Tibial nerve (tissue), 4 donors: Measurements from ENCODE around the gene NFKBIZ.

Experiments
- CTCF ChIP-seq, 5 experiments: fragments of 200-600 bp in 3 of 5; fragments of 450-650 bp in 2 of 5; sonication (generic) in 3 of 5; IDR thresholded peaks; one replicate each; pipeline ENCODE4 v1.5.1; 2016 to 2019; ENCODE audit warnings: antibody characterized with exemption in 5 of 5, mild to moderate bottlenecking in 3 of 5, moderate library complexity in 2 of 5
- EP300 ChIP-seq, 2 donors: sonication (generic); formaldehyde crosslinking; IDR thresholded peaks; one replicate each; pipeline ENCODE4 v1.6.1; 2017; ENCODE audit warnings: antibody characterized with exemption in 2 of 2, mild to moderate bottlenecking in 1 of 2
- POLR2A ChIP-seq, 2 donors: fragments of 450-650 bp; IDR thresholded peaks; one replicate each; pipeline ENCODE4 v1.6.1; 2017; ENCODE audit warnings: antibody characterized with exemption in 2 of 2, mild to moderate bottlenecking in 2 of 2, moderate library complexity in 2 of 2

DNA sequence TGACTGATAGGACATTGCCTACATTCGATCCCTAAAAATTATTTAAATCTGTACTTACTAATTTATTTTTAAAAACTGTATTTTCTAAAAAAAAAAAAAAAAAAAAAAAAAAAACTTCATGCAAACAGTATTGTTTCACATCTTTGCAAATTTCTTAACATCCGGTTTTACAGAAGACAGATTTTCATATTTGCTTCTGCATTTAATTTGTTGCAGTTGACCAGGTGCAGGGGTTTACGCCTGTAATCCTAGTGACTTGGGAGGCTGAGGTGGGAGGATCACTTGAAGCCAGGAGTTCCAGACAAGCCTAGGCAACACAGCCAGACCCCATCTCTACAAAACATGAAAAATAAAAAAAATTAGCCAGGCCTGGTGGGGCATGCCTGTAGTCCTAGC lies 6.4 kb upstream of the NFKBIZ start:
- TF ChIP-seq POLR2A (IDR thresholded peaks at IDR 0.05) = no peak
- no peak for TF ChIP-seq CTCF (IDR thresholded peaks at IDR 0.05)
- TF ChIP-seq EP300 (IDR thresholded peaks at IDR 0.05) = no peak
